IPS-NIHi11 (cell line): Measurements from ENCODE around the gene GRAMD4.
A peak's percentile ranks its signal among the peaks of the same experiment; 100 is the strongest.

Experiments
- DNase-seq: peaks from one replicate; pipeline ENCODE4 v3.0.0; 2012; ENCODE audit warnings: mixed read lengths, low spot score

The GRAMD4 gene

GRCh38 chr22:46582281-46582933 is 37.8 kb upstream of the GRAMD4 start:
- DNase-seq, result no peak

- DNase-seq, result no peak
Observed at GRCh38 chr22:46583571-46583970, 36.6 kb upstream of the GRAMD4 start.

GRCh38 chr22:46584081-46584921 is 35.9 kb upstream of the GRAMD4 start:
- DNase-seq, result peak; percentile 47

GRCh38 chr22:46585340-46586122 is 34.7 kb upstream of the GRAMD4 start:
- no peak for DNase-seq

- DNase-seq, result peak; percentile 74
Observed at GRCh38 chr22:46586123-46586519, 34.1 kb upstream of the GRAMD4 start.

GRCh38 chr22:46586531-46587011 is 33.6 kb upstream of the GRAMD4 start:
- no peak for DNase-seq

- DNase-seq, result no peak
Observed at GRCh38 chr22:46587061-46587460, 33.1 kb upstream of the GRAMD4 start.

- DNase-seq, result no peak
Observed at GRCh38 chr22:46587492-46588278, 32.5 kb upstream of the GRAMD4 start.

GRCh38 chr22:46588279-46589140 is 31.7 kb upstream of the GRAMD4 start:
- DNase-seq, result no peak

GRCh38 chr22:46589141-46589748 is 30.9 kb upstream of the GRAMD4 start:
- no peak for DNase-seq

GRCh38 chr22:46589871-46590271 is 30.3 kb upstream of the GRAMD4 start:
- no peak for DNase-seq

GRCh38 chr22:46590334-46590733 is 29.9 kb upstream of the GRAMD4 start:
- DNase-seq, result no peak

- no peak for DNase-seq
Observed at GRCh38 chr22:46591930-46592329, 28.3 kb upstream of the GRAMD4 start.

GRCh38 chr22:46592390-46592872 is 27.8 kb upstream of the GRAMD4 start:
- no peak for DNase-seq

GRCh38 chr22:46593211-46593681 is 26.9 kb upstream of the GRAMD4 start:
- no peak for DNase-seq

- DNase-seq, result no peak
Observed at GRCh38 chr22:46593996-46594946, 25.9 kb upstream of the GRAMD4 start.

GRCh38 chr22:46594947-46595298 is 25.3 kb upstream of the GRAMD4 start:
- no peak for DNase-seq

- DNase-seq, result no peak
Observed at GRCh38 chr22:46595545-46595944, 24.6 kb upstream of the GRAMD4 start.

GRCh38 chr22:46596032-46596441 is 24.1 kb upstream of the GRAMD4 start:
- no peak for DNase-seq
